ENCODE measurements around the gene SLC22A16. TPM values are rescaled to one million over a fixed set of nuclear protein-coding genes. Genes with fewer than 3 reads are reported as not detected.
A peak's percentile ranks its signal among the peaks of the same experiment; 100 is the strongest.
"Not testable (repeated sequence)": the region's sequence is repeated elsewhere in the genome, so short reads cannot be mapped to it uniquely, and the experiment has no call there.

SLC22A16 gene
- total and polyA plus RNA-seq, 2 donors (not counting 1 experiment from before 2014, with no cell fraction given): not detected

- H3K27me3 ChIP-seq (ENCODE audit: control insufficient read depth, insufficient read depth, low read length): no peaks in the 10 kb centered on the region
- no peak overlapping the region for H3K9ac ChIP-seq (ENCODE audit: insufficient read depth, low read length)
- no peaks in the 10 kb centered on the region for H4K20me1 ChIP-seq (ENCODE audit: control insufficient read depth, extremely low read depth, insufficient read depth, low read length)
- no peaks in the 10 kb centered on the region for H3K4me1 ChIP-seq (ENCODE audit: control insufficient read depth, extremely low read depth, insufficient read depth, low read length)
- H3K4me2 ChIP-seq (ENCODE audit: extremely low read depth, insufficient read depth, low read length): no peak overlapping the region
- H3K27ac ChIP-seq (ENCODE audit: insufficient read depth, low read length): no peak overlapping the region
- no peak for DNase-seq (ENCODE audit: low read depth in 2 of 2)
- H3K4me3 ChIP-seq (replicated peaks in 1 of 4; ENCODE audit: control extremely low read depth in 1 of 4, insufficient read depth in 1 of 4, low read depth in 3 of 4, low read length in 4 of 4): no peak overlapping the region
- TF ChIP-seq, protein P1, sequence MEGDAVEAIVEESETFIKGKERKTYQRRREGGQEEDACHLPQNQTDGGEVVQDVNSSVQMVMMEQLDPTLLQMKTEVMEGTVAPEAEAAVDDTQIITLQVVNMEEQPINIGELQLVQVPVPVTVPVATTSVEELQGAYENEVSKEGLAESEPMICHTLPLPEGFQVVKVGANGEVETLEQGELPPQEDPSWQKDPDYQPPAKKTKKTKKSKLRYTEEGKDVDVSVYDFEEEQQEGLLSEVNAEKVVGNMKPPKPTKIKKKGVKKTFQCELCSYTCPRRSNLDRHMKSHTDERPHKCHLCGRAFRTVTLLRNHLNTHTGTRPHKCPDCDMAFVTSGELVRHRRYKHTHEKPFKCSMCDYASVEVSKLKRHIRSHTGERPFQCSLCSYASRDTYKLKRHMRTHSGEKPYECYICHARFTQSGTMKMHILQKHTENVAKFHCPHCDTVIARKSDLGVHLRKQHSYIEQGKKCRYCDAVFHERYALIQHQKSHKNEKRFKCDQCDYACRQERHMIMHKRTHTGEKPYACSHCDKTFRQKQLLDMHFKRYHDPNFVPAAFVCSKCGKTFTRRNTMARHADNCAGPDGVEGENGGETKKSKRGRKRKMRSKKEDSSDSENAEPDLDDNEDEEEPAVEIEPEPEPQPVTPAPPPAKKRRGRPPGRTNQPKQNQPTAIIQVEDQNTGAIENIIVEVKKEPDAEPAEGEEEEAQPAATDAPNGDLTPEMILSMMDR (conservative IDR thresholded peaks at IDR 0.05 in 1 of 2, IDR thresholded peaks at IDR 0.05 in 1 of 2; ENCODE audit: low read depth in 1 of 2, low read length in 2 of 2): no peak
- no peak for TF ChIP-seq EZH2 (IDR thresholded peaks at IDR 0.05; ENCODE audit: low read length, missing control alignments)
- H3K9me3 ChIP-seq (ENCODE audit: control insufficient read depth, insufficient read depth, low read depth, low read length): no peaks in the 10 kb centered on the region
- no peak overlapping the region for H2AFZ ChIP-seq (ENCODE audit: low read length)
- H3K79me2 ChIP-seq (ENCODE audit: control insufficient read depth, insufficient read depth, low read length): no peaks in the 10 kb centered on the region
- H3K36me3 ChIP-seq (ENCODE audit: control insufficient read depth, insufficient read depth, low read length): no peaks in the 10 kb centered on the region
Measured at GRCh38 chr6:110511401-110511800, 35.0 kb upstream of the SLC22A16 start.

GRCh38 chr6:110509617-110510241 lies 33.3 kb upstream of the SLC22A16 start:
- TF ChIP-seq, protein P1 (conservative IDR thresholded peaks at IDR 0.05 in 1 of 2, IDR thresholded peaks at IDR 0.05 in 1 of 2; ENCODE audit: low read depth in 1 of 2, low read length in 2 of 2): no peak
- no peak for TF ChIP-seq EZH2 (IDR thresholded peaks at IDR 0.05; ENCODE audit: low read length, missing control alignments)
- Histone ChIP-seq H3K27ac (ENCODE audit: insufficient read depth, low read length) (peak overlapping the region; percentile 22), H3K36me3 (ENCODE audit: control insufficient read depth, insufficient read depth, low read length) (no peaks in the 10 kb centered on the region), H2AFZ (ENCODE audit: low read length) (no peak overlapping the region), H3K9me3 (ENCODE audit: control insufficient read depth, insufficient read depth, low read depth, low read length) (no peaks in the 10 kb centered on the region), H3K4me3 (replicated peaks in 1 of 4; ENCODE audit: control extremely low read depth in 1 of 4, insufficient read depth in 1 of 4, low read depth in 3 of 4, low read length in 4 of 4) (no peak overlapping the region), H3K9ac (ENCODE audit: insufficient read depth, low read length) (no peak overlapping the region), H4K20me1 (ENCODE audit: control insufficient read depth, extremely low read depth, insufficient read depth, low read length) (no peaks in the 10 kb centered on the region), H3K27me3 (ENCODE audit: control insufficient read depth, insufficient read depth, low read length) (no peaks in the 10 kb centered on the region), H3K79me2 (ENCODE audit: control insufficient read depth, insufficient read depth, low read length) (no peaks in the 10 kb centered on the region), H3K4me1 (ENCODE audit: control insufficient read depth, extremely low read depth, insufficient read depth, low read length) (no peaks in the 10 kb centered on the region), H3K4me2 (ENCODE audit: extremely low read depth, insufficient read depth, low read length) (no peak overlapping the region)
- peak; percentile 82 to 94 for DNase-seq (ENCODE audit: low read depth in 2 of 2)

DNA sequence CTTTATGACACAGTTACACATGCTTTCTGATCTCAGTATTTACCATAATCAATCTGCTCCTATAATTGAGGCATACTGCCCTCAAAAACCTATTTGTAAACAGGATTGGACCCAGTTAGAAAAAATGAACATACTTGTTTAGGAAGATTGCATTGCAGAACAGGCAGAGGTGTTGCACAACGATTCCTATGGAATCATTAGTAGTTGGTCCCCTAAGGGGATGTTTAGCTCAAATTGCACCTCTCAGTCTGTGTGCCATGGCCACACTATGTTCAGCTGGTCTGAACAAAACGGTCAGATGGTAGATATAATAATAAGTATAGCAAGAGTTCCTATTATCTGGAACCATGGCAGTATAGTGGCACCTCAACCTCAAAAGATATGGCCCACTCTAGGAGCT lies 28.5 kb upstream of the SLC22A16 start:
- not testable (repeated sequence) for H4K20me1 ChIP-seq (ENCODE audit: control insufficient read depth, extremely low read depth, insufficient read depth, low read length); H3K79me2 ChIP-seq (ENCODE audit: control insufficient read depth, insufficient read depth, low read length); H2AFZ ChIP-seq (ENCODE audit: low read length); H3K27ac ChIP-seq (ENCODE audit: insufficient read depth, low read length); H3K27me3 ChIP-seq (ENCODE audit: control insufficient read depth, insufficient read depth, low read length); DNase-seq (ENCODE audit: low read depth in 2 of 2); H3K4me2 ChIP-seq (ENCODE audit: extremely low read depth, insufficient read depth, low read length); H3K9me3 ChIP-seq (ENCODE audit: control insufficient read depth, insufficient read depth, low read depth, low read length); H3K9ac ChIP-seq (ENCODE audit: insufficient read depth, low read length); H3K36me3 ChIP-seq (ENCODE audit: control insufficient read depth, insufficient read depth, low read length); H3K4me3 ChIP-seq (replicated peaks in 1 of 4; ENCODE audit: control extremely low read depth in 1 of 4, insufficient read depth in 1 of 4, low read depth in 3 of 4, low read length in 4 of 4); H3K4me1 ChIP-seq (ENCODE audit: control insufficient read depth, extremely low read depth, insufficient read depth, low read length)

Data from fibroblast of lung (primary cell).